GM12878 (cell line): ENCODE results near the gene MGLL. TPM values are rescaled to one million over a fixed set of nuclear protein-coding genes. Genes with fewer than 3 reads are reported as not detected.

Experiments
- ATAC-seq: fragments of 200-7000 bp; cut with Tn5 transposase; 3 replicates; pipeline ENCODE4 v1.9.1; 2020; ENCODE audit warnings: mild to moderate bottlenecking, moderate library complexity
- BruUV-seq: library from RNA; stranded (reverse); fragments of 400-500 nt; replicated peaks from 2 replicates; lab custom pipeline; 2021; lab: Mats Ljungman, UMichigan
- CTCF ChIA-PET: fragments of 300-600 bp; sonication (Branson Sonifier 250); formaldehyde crosslinking; extraction: SDS; loops from one replicate; lab custom pipeline; 2021; ENCODE audit warnings: inconsistent platforms; lab: Yijun Ruan, JAX
- POLR2A ChIA-PET: fragments of 350-600 bp; formaldehyde crosslinking; extraction: SDS; loops from one replicate; lab custom pipeline; 2021; ENCODE audit warnings: inconsistent platforms; lab: Charles Lee
- RAD21 ChIA-PET: fragments of 300-600 bp; sonication (Branson Sonifier 250); formaldehyde crosslinking; loops from one replicate; lab custom pipeline; 2023; ENCODE audit warnings: antibody characterized with exemption; ENCODE audit not compliant: unreplicated experiment; lab: Charles Lee
- SMC1A ChIA-PET: fragments of 300-600 bp; sonication (Branson Sonifier 250); formaldehyde crosslinking; loops from one replicate; lab custom pipeline; 2023; ENCODE audit not compliant: unreplicated experiment, uncharacterized antibody; lab: Charles Lee
- DNase-seq: peaks from one replicate; pipeline ENCODE4 v3.0.0-alpha.2; 2011; ENCODE audit warnings: low read depth, low spot score
- FAIRE-seq: peaks from 3 replicates; lab custom pipeline; 2011; peaks lifted over from hg19 to GRCh38; lab: Jason Lieb, UNC
- H2AFZ ChIP-seq: 2 replicates; pipeline ENCODE4 v1.6.0; 2011; ENCODE audit warnings: low read depth, low read length, control low read depth; ENCODE audit not compliant: control insufficient read depth
- H3K27ac ChIP-seq: 2 replicates; pipeline ENCODE4 v1.5.1; 2011; ENCODE audit warnings: control low read depth; ENCODE audit not compliant: control insufficient read depth, insufficient read depth
- H3K27me3 ChIP-seq, 2 experiments: replicated peaks in 1 of 2; 2 replicates each; pipeline versions ENCODE4 v1.6.0 to v1.6.1; 2011; ENCODE audit warnings: low read length in 1 of 2; ENCODE audit not compliant: control insufficient read depth in 2 of 2, insufficient read depth in 2 of 2
- H3K36me3 ChIP-seq, 2 experiments: 2 replicates each; pipeline ENCODE4 v1.5.1; 2011; ENCODE audit warnings: low read length in 1 of 2; ENCODE audit not compliant: control insufficient read depth in 2 of 2, insufficient read depth in 2 of 2
- H3K4me1 ChIP-seq: 2 replicates; pipeline ENCODE4 v1.6.1; 2011; ENCODE audit warnings: mild to moderate bottlenecking, low read length, moderate library complexity, mixed read lengths; ENCODE audit not compliant: control insufficient read depth, insufficient read depth
- H3K4me2 ChIP-seq: 2 replicates; pipeline ENCODE4 v1.6.0; 2011; ENCODE audit warnings: control low read depth; ENCODE audit not compliant: control insufficient read depth, insufficient read depth
- H3K4me3 ChIP-seq: fragments of 200-600 bp; sonication (generic); 2 replicates; pipeline ENCODE4 v1.5.1; 2016
- H3K79me2 ChIP-seq: 2 replicates; pipeline ENCODE4 v1.6.0; 2011; ENCODE audit warnings: low read length; ENCODE audit not compliant: control insufficient read depth, insufficient read depth
- H3K9ac ChIP-seq: 2 replicates; pipeline ENCODE4 v1.8.0; 2011; ENCODE audit warnings: low read length, control low read depth, mixed read lengths; ENCODE audit not compliant: control insufficient read depth, insufficient read depth
- H3K9me3 ChIP-seq: replicated peaks from 3 replicates; pipeline ENCODE4 v1.5.1; 2011; ENCODE audit warnings: mild to moderate bottlenecking, low read length; ENCODE audit not compliant: control insufficient read depth, insufficient read depth
- H4K20me1 ChIP-seq: 2 replicates; pipeline ENCODE4 v1.6.0; 2011; ENCODE audit not compliant: control insufficient read depth, insufficient read depth
- BCL11A ChIP-seq: IDR thresholded peaks from 2 replicates; pipeline ENCODE4 v1.6.1; 2011; ENCODE audit warnings: low read depth, low read length
- ESRRA ChIP-seq: IDR thresholded peaks from 2 replicates; pipeline ENCODE4 v1.6.1; 2012; ENCODE audit warnings: mild to moderate bottlenecking, low read length, improper control_type of control experiment
- IKZF1 ChIP-seq: fragments of 450-650 bp; conservative IDR thresholded peaks from 2 replicates; pipeline ENCODE4 v1.6.1; 2017; ENCODE audit warnings: antibody characterized with exemption, mild to moderate bottlenecking
- IRF3 ChIP-seq: fragments of 450-650 bp; IDR thresholded peaks from 2 replicates; pipeline ENCODE4 v1.6.1; 2014; ENCODE audit warnings: mild to moderate bottlenecking
- KAT2A ChIP-seq: conservative IDR thresholded peaks from 2 replicates; pipeline ENCODE4 v1.6.1; 2011; ENCODE audit warnings: low read depth, low read length; ENCODE audit not compliant: control insufficient read depth
- NFYA ChIP-seq: IDR thresholded peaks from 2 replicates; pipeline ENCODE4 v1.6.1; 2011; ENCODE audit warnings: low read depth, mild to moderate bottlenecking, low read length, improper control_type of control experiment, borderline replicate concordance
- SIX5 ChIP-seq: IDR thresholded peaks from 2 replicates; pipeline ENCODE4 v1.6.1; 2011; ENCODE audit warnings: mild to moderate bottlenecking, low read depth, low read length, moderate library complexity; ENCODE audit not compliant: severe bottlenecking
- SP1 ChIP-seq: IDR thresholded peaks from one replicate; pipeline ENCODE4 v1.6.1; 2011; ENCODE audit warnings: low read depth, low read length
- TARDBP ChIP-seq: IDR thresholded peaks from 2 replicates; pipeline ENCODE4 v1.6.1; 2016; ENCODE audit warnings: borderline replicate concordance
- WGBS: methylation state at CpG from one replicate; pipeline ENCODE4 v1.1.6; 2016; ENCODE audit warnings: low lambda C conversion rate; ENCODE audit not compliant: insufficient replicate concordance, insufficient coverage; ENCODE audit errors: missing lambda C conversion rate; 5-methylcytosine and 5-hydroxymethylcytosine counted together
- in situ Hi-C: fragments of 300-500 bp; cut with MboI; formaldehyde crosslinking; loops from 9 replicates; pipeline ENCODE4 v1.14.3; 2018; ENCODE audit warnings: mixed read lengths
- intact Hi-C: fragments of 100-400 bp; cut with micrococcal nuclease; formaldehyde crosslinking; loops from one replicate; pipeline ENCODE4 v1.14.2; 2022; ENCODE audit not compliant: unreplicated experiment
- polyA plus RNA-seq, 11 experiments: library from polyadenylated mRNA; depleted of rRNA in 4 of 11; unstranded in 6 of 11; stranded (reverse) in 5 of 11; fragments of >200 nt; fragmentation: Nextera tagmentation in 4 of 11; fragmentation: Illumina TruSeq in 1 of 11; extraction: Ambion mirVana in 4 of 11; extraction: Trizol in 1 of 11; gene quantifications; 1 replicate in 1 of 11; 2 replicates in 10 of 11; pipeline versions ENCODE4 v1.2.1 to v1.2.3, GENCODE V29; 2011 to 2016; ENCODE audit warnings: inconsistent platforms in 2 of 11, missing spikeins in 2 of 11, low read depth in 1 of 11
- total RNA-seq, 4 experiments: library from RNA; depleted of rRNA in 3 of 4; stranded (reverse); fragments of >200 nt in 3 of 4; fragmentation: Illumina TruSeq in 1 of 4; extraction: Trizol in 1 of 4; gene quantifications; 2 replicates each; pipeline versions ENCODE4 v1.2.1 to v1.2.3, GENCODE V29; 2013 to 2021
- TF ChIP-seq, protein P1 (sequence below): fragments of 450-650 bp; formaldehyde crosslinking; IDR thresholded peaks from 2 replicates; pipeline ENCODE4 v1.4.0; 2020; ENCODE audit warnings: mild to moderate bottlenecking, moderate library complexity
- TF ChIP-seq, protein P2 (sequence below): IDR thresholded peaks from 2 replicates; pipeline ENCODE4 v1.6.1; 2011; ENCODE audit warnings: borderline replicate concordance, low read depth, mild to moderate bottlenecking, moderate library complexity, low read length; ENCODE audit not compliant: insufficient read depth, poor library complexity, severe bottlenecking

MGLL gene
- total and polyA plus RNA-seq, 10 of the 15 experiments (the other 5 are each of a cell fraction or from before 2014, with no cell fraction given) = 44.9 to 177 (median 72.9) TPM

DNA sequence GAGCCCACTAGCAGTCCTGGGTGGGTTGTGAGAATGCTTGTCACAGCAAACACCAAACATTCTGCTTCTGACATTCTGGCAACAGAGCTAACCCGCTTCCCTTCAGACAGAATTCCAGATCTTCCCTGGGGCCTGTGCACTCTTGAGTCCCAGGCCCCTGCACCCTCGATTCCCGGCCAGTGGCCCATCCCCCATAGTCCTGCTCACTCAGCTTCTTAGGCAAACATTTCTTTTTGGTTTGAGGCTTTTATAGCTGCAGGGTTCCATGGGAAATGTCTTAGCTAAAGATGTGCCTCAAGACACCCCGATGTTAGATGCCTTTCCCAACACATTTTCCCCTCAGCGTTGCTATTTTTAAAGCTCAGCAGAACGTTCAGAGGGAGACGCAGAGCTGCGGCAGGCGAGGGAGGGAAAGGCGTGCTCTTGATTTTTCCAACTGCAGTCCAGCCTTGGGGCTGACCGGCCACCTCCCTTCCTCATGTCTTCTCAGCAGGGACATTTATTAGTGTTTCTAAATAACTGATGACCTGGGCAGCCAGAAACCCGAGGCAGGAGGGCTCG lies 114.4 kb downstream of the MGLL start (continued):
- TF ChIP-seq, protein P1, sequence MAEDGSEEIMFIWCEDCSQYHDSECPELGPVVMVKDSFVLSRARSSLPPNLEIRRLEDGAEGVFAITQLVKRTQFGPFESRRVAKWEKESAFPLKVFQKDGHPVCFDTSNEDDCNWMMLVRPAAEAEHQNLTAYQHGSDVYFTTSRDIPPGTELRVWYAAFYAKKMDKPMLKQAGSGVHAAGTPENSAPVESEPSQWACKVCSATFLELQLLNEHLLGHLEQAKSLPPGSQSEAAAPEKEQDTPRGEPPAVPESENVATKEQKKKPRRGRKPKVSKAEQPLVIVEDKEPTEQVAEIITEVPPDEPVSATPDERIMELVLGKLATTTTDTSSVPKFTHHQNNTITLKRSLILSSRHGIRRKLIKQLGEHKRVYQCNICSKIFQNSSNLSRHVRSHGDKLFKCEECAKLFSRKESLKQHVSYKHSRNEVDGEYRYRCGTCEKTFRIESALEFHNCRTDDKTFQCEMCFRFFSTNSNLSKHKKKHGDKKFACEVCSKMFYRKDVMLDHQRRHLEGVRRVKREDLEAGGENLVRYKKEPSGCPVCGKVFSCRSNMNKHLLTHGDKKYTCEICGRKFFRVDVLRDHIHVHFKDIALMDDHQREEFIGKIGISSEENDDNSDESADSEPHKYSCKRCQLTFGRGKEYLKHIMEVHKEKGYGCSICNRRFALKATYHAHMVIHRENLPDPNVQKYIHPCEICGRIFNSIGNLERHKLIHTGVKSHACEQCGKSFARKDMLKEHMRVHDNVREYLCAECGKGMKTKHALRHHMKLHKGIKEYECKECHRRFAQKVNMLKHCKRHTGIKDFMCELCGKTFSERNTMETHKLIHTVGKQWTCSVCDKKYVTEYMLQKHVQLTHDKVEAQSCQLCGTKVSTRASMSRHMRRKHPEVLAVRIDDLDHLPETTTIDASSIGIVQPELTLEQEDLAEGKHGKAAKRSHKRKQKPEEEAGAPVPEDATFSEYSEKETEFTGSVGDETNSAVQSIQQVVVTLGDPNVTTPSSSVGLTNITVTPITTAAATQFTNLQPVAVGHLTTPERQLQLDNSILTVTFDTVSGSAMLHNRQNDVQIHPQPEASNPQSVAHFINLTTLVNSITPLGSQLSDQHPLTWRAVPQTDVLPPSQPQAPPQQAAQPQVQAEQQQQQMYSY (CRISPR knock-in tag) = no peak
- TF ChIP-seq, protein P2, sequence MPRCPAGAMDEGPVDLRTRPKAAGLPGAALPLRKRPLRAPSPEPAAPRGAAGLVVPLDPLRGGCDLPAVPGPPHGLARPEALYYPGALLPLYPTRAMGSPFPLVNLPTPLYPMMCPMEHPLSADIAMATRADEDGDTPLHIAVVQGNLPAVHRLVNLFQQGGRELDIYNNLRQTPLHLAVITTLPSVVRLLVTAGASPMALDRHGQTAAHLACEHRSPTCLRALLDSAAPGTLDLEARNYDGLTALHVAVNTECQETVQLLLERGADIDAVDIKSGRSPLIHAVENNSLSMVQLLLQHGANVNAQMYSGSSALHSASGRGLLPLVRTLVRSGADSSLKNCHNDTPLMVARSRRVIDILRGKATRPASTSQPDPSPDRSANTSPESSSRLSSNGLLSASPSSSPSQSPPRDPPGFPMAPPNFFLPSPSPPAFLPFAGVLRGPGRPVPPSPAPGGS = no peak
- TF ChIP-seq BCL11A = no peak

GRCh38 chr3:127706785-127707351 lies 115.4 kb downstream of the MGLL start:
- no peak for TF ChIP-seq BCL11A
- no peak for TF ChIP-seq ESRRA
- TF ChIP-seq KAT2A = no peak
- TF ChIP-seq, protein P1 (CRISPR knock-in tag) = no peak
- TF ChIP-seq TARDBP = no peak
- no peak for TF ChIP-seq IRF3
- no peak for TF ChIP-seq NFYA
- no peak for TF ChIP-seq SIX5
- no peak for TF ChIP-seq IKZF1
- no peak for TF ChIP-seq SP1
- whole genome bisulfite sequencing = 88% methylated on average over 16 of the region's 16 CpGs
- Histone ChIP-seq H3K79me2 (no peaks in the 10 kb centered on the region; the same call in none of the 2 replicates), H3K4me3 (no peak overlapping the region), H4K20me1 (no peaks in the 10 kb centered on the region), H3K27ac (no peak overlapping the region), H3K4me2 (no peak overlapping the region), H2AFZ (no peak overlapping the region), H3K27me3 (no peaks in the 10 kb centered on the region), H3K9me3 (peaks cover 2% of the 10 kb centered on the region; the same call in 2 of the 3 replicates), H3K36me3 (peaks cover 27 to 36% of the 10 kb centered on the region in 2 experiments; a peak in 3 of 4 replicates), H3K9ac (no peak overlapping the region), H3K4me1 (no peaks in the 10 kb centered on the region)
- FAIRE-seq = no peak
- ChIA-PET CTCF (interaction anchor here (0.9 kb wide), 1 partner anchor 55 kb away, joined by 3 read pairs; no protein-coding TSS in a partner anchor), POLR2A (no interaction called here), RAD21 (no interaction called here), SMC1A (no interaction called here)
- no peak for ATAC-seq
- intact Hi-C loops = no loop called here
- BruUV-seq = no TSS peak
- in situ Hi-C loops = no loop called here
- no peak for DNase-seq
